ENCODE results near the gene GPR146.

- TF ChIP-seq GATA3 (IDR thresholded peaks at IDR 0.05; ENCODE audit: low read depth, low read length) (no peak), GATA2 (IDR thresholded peaks at IDR 0.05; ENCODE audit: low read depth, low read length) (no peak)
Measured at GRCh38 chr7:1080921-1081255, 36.5 kb downstream of the GPR146 start.

All from SH-SY5Y (cell line).